GM18520 (cell line): Measurements from ENCODE around the gene UBE2N.

ENCODE experiments used
- ATAC-seq: cut with Tn5 transposase; IDR thresholded peaks from one replicate; pipeline ENCODE4 v1.9.1; 2021; ENCODE audit not compliant: unreplicated experiment

UBE2N gene, protein sequence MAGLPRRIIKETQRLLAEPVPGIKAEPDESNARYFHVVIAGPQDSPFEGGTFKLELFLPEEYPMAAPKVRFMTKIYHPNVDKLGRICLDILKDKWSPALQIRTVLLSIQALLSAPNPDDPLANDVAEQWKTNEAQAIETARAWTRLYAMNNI

DNA sequence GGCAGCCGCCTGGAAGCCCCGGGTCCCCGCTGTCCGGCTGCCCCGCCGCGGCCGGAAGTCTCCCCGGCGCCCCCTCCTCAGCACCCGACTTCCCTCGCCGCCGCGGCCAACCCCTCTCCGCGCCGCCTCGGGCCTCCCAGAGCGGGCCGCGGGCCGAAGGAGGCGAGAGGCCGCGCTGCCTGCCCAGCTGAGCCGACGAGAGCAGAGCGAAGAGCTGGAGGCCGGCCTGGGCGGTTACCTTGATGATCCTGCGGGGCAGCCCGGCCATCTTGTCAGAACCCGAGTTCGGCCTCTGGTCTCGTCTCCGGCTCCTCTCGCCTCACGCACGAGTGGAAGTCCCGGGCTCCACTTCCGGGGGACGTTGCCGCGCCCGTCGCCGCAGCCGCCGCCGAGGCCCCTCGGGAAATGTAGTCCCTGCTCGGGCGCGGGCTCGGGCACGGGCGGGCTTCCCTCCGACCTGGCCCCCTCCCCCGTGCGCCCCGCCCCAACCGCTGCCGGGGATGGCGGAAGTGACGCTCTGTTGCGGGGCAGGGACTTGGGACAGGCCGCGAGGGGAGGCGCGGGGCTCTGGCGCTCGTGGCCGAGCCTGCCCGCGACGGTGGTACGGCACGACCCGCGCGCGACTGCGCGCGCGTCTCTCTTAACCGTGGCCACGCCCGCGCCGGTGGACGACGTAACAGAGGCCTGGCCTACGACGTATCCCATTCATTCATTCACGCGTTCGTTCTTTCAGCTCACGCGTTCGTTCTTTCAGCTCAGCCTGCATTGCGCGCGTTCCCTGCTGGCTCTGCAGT is at the start of gene UBE2N:
Gene UBE2N, minus strand, starts transcription at position 331 of the 794 bp plus-strand sequence. Its CDS starts 63 bp downstream, at position 268.
- peak; percentile 62 for ATAC-seq

GRCh38 chr12:93484315-93484981 is 42.7 kb upstream of the UBE2N start:
- no peak for ATAC-seq

GRCh38 chr12:93483151-93483807 is 41.5 kb upstream of the UBE2N start:
- no peak for ATAC-seq

GRCh38 chr12:93482721-93483120 is 41.0 kb upstream of the UBE2N start:
- ATAC-seq = no peak

GRCh38 chr12:93476555-93476954 is 34.8 kb upstream of the UBE2N start:
- ATAC-seq = no peak

GRCh38 chr12:93469386-93469785 is 27.6 kb upstream of the UBE2N start:
- no peak for ATAC-seq

- ATAC-seq = peak; percentile 9
These were observed 26.2 kb upstream of the UBE2N start for GRCh38 chr12:93468008-93468371.

DNA sequence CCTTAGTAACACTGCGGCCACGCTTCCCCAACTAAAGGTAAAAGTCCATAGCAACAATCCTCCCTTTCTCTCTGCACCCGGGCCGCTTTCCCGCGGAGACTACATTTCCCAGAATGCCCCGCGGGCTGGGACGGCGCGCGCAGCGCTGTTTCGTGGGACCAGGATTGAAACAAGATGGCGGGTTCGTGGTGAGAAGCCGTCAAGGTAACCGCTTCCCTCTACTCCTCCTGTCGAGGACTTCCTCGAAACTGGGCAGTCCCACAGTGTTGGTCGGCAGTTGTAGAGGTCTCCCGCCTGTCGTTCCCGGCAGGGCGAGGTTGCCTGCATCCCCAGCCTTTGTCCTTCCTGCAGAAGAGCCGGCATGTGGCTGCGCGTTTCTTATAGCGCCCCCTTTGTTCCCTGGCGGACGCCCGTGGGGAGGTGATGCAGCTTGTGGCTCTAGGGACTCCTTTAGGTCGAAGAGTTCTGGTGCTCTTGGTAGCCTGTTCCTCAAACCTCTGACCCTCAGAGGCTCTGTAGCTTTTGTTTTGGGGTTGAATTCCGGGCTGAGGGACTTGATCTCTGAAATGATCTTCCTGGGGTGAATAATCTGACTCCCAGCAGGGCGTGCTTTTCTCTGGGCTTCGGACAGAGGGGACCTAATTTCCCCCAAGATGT is 25.7 kb upstream of the UBE2N start, which contains the start of gene MRPL42:
Gene MRPL42, plus strand, starts transcription at position 164 of the 657 bp plus-strand sequence. CDS start 1,772 bp downstream, outside the sequence.
- peak; percentile 78 for ATAC-seq

DNA sequence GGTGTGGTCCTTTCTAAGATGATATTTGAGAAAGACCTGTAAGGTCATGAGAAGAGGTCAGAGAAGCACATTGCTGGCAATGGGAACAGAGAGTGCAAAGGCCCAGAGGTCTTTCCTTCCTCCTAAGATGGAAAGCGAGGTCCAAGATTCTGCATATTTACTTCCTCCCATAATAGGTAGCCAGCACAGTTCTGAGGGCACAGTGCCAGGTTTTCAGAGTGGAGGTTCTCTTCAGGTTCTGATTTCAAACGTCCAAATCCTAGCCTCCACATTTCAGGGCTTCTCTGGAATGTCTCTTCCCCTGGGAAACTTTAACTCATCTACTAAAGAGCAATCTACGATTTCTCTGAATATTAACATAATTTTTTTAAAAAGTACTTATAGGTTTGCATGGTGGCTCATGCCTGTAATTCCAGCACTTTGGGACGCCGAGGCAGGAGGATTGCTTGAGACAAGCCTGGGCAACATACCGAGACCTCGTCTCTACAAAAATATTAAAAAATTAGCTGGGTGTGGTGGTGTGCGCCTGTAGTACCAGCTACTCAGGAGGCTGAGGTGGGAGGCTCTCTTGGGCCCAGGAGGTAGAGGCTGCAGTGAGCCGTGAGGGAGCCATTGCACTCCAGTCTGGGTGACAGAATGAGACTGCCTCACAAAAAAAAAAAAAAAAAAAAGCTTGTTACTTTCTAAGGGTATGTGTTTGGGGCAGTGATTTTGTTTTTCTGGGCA is 25.0 kb upstream of the UBE2N start:
- ATAC-seq = no peak

- no peak for ATAC-seq
These were observed 24.1 kb upstream of the UBE2N start for GRCh38 chr12:93465841-93466240.

DNA sequence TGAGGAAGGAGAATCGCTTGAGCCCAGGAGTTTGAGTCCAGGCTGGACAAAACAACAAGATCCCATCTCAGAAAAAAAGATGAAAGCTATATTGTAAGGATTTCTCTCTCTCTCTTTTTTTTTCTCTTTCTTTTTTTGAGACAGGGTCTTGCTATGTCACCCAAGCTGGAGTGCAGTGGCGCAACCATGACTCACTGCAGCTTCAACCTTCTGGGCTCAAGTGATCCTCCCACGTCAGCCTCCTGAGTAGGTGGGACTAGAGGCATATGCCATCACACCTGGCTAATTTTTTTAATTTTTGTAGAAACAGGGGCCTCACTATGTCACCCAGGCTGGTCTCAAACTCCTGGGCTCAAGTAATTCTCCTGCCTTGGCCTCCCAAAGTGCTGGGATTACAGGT is 19.8 kb upstream of the UBE2N start:
- no peak for ATAC-seq

DNA sequence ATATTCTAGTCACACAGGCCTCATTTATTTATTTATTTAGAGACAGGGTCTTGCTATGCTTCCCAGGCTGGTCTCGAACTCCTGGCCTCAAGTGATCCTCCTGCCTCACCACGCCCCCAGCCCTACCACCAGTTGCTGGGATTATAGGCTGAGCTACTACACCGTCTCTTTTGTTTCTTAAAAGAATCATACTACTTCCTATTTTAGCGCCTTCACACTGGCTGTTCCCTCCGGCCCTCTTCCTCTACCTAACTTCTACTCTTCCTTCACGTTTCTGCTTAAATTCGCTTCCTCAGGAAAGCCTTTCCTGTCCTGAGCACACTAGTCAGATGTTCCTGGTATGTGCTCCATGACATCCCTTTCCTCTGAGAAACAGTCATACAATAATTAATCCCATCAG is 19.2 kb upstream of the UBE2N start:
- no peak for ATAC-seq

DNA sequence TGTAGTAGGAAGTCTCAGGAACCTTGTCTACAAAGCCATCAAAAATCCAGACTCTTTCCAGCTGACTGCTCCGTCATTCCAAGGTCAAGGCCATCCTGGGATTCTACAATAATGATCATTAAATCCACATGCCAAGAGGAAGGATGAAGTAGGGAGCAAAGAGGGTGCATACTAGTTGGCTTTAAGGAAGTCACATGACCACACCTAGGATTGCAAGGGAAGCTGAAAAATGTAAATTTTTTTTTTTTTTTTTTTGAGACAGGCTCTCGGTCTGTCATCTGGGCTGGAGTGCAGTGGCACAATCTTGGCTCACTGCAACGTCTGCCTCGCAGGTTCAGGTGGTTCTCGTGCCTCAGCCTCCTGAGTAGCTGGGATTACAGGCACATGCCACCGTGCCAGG is 18.3 kb upstream of the UBE2N start:
- no peak for ATAC-seq

DNA sequence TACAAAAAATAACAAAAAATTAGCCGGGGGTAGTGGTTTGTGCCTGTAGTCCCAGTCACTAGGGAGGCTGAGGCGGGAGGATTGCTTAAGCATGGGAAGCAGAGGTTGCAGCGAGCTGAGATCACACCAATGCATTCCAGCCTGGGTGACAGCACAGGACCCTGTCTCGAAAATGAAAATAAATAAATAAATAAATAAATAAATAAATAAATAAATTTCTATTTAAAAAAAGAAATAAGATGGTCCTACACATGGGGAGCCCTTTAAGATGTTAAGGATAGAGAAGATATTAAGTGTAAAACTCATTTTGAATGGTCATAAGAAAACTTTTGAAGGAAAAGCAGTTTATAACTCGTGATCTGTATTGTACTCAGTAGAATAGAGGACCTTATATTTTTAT is 17.4 kb upstream of the UBE2N start:
- no peak for ATAC-seq

DNA sequence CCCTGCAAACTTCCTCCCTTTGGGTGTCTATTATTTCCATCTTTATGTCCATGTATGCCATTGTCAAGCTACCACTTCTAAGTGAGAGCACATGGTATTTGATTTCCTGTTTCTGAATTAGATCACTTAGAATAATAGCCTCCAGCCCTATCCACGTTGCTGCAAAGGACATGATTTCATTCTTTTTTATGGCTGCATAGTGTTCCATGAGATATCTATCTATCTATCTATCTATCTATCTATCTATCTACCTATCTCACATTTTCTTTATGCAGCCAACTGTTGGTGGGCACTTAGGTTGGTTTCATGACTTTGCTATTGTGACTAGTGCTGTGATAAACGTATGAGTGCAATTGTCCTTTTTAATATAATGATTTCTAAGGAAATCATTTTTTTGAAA is 14.3 kb upstream of the UBE2N start:
- no peak for ATAC-seq

- no peak for ATAC-seq
These were observed 11.9 kb upstream of the UBE2N start for GRCh38 chr12:93453633-93454032.

DNA sequence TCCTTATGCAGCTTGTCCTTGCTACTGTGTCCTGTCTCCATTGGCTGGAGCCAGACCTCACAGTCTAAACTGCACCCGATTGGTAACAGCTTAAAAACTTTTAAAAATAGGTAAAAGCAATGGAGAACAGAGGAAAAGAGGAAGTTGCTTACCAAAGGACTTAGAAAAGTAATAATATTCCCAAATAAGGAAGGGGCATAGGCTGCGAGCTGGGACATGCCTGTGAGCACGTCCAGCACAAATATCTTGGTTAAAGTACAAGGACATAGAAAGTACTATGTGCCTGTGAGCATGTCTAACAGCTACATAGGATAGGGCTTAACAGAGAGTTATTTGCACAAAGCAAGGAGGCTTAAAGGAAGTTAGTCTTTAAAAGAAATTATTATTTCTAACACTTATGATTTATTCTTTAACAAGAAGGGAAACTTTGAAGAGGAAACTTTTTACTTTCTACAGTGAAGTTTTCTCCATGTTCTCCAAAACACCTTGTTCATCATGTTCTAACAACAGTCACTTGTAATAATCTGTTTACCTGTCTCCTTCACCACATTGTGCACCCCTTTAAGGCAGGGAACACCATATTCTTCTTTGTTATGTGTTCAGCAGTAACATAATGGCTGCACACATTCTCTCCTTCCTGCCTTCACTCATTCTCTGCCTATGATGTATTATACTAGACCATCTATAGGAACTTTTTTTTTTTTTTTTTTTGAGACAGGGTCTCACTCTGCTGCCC is 9.8 kb upstream of the UBE2N start:
- no peak for ATAC-seq

DNA sequence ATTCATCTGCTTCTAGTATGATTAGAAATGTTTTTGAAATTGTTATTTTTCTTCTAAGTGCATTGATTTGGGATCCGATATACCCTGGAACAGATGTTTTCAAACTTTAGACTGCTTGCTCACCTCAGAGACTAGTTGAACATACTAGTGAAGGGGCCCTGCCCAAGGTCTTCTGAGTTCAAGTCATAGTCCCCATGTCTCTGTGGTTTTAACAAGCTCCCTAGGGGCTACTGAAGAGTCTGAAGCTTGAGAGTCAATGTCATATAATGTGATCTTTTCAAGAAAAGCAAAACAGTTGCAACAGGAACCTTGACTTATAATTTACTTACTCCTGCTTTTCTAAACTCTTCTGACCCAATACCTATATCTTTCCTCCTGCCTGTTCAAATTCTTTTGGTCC is 7.5 kb upstream of the UBE2N start:
- peak; percentile 50 for ATAC-seq

- no peak for ATAC-seq
These were observed 7.0 kb upstream of the UBE2N start for GRCh38 chr12:93448796-93449195.
